T-helper 22 cell (primary cell): ENCODE data around the gene RUFY1.
"Not testable (repeated sequence)": the region's sequence is repeated elsewhere in the genome, so short reads cannot be mapped to it uniquely, and the experiment has no call there.

Experiments
- DNase-seq: peaks from one replicate; pipeline ENCODE4 v3.0.0-alpha.2; 2020; ENCODE audit warnings: low read depth

RUFY1 gene

GRCh38 chr5:179542170-179542569 lies 8.2 kb upstream of the RUFY1 start:
- no peak for DNase-seq

GRCh38 chr5:179543275-179543674 lies 7.1 kb upstream of the RUFY1 start:
- not testable (repeated sequence) for DNase-seq

GRCh38 chr5:179553006-179553405 lies 2.7 kb downstream of the RUFY1 start:
- DNase-seq, result no peak

GRCh38 chr5:179553875-179554274 lies 3.5 kb downstream of the RUFY1 start:
- no peak for DNase-seq

- no peak for DNase-seq
Measured at GRCh38 chr5:179554981-179555380, 4.6 kb downstream of the RUFY1 start.

- not testable (repeated sequence) for DNase-seq
Measured at GRCh38 chr5:179558261-179558799, 8.0 kb downstream of the RUFY1 start.

GRCh38 chr5:179558932-179559283 lies 8.6 kb downstream of the RUFY1 start:
- no peak for DNase-seq

- DNase-seq, result peak; percentile 93
Measured at GRCh38 chr5:179559284-179560252, 9.2 kb downstream of the RUFY1 start.

- DNase-seq, result no peak
Measured at GRCh38 chr5:179564526-179564925, 14.2 kb downstream of the RUFY1 start.

- no peak for DNase-seq
Measured at GRCh38 chr5:179568721-179569120, 18.4 kb downstream of the RUFY1 start.

GRCh38 chr5:179572386-179572785 lies 22.0 kb downstream of the RUFY1 start:
- DNase-seq, result no peak

GRCh38 chr5:179577286-179577960 lies 27.1 kb downstream of the RUFY1 start:
- no peak for DNase-seq

- no peak for DNase-seq
Measured at GRCh38 chr5:179585941-179586401, 35.6 kb downstream of the RUFY1 start.

GRCh38 chr5:179588166-179588565 lies 37.8 kb downstream of the RUFY1 start:
- DNase-seq, result no peak

- DNase-seq, result no peak
Measured at GRCh38 chr5:179595916-179596315, 45.6 kb downstream of the RUFY1 start.

GRCh38 chr5:179596421-179596820 lies 46.1 kb downstream of the RUFY1 start:
- no peak for DNase-seq

- no peak for DNase-seq
Measured at GRCh38 chr5:179599100-179599499, 48.7 kb downstream of the RUFY1 start.

- DNase-seq, result no peak
Measured at GRCh38 chr5:179599566-179599965, 49.2 kb downstream of the RUFY1 start.

- no peak for DNase-seq
Measured at GRCh38 chr5:179599973-179600372, 49.6 kb downstream of the RUFY1 start.

- DNase-seq, result no peak
Measured at GRCh38 chr5:179601871-179602625, 51.7 kb downstream of the RUFY1 start.

- no peak for DNase-seq
Measured at GRCh38 chr5:179603308-179603707, 53.0 kb downstream of the RUFY1 start.
